DOHH2 (cell line): ENCODE measurements around the gene GPX6.

Experiments
- H3F3A ChIP-seq: fragments of 200-600 bp; sonication (generic), shearing (Covaris generic); 2 replicates; pipeline ENCODE4 v1.6.0; 2016; ENCODE audit warnings: antibody characterized with exemption, mild to moderate bottlenecking; ENCODE audit not compliant: control insufficient read depth, insufficient read depth
- H3K27ac ChIP-seq: fragments of 200-600 bp; sonication (generic); 2 replicates; pipeline ENCODE4 v1.5.1; 2014; ENCODE audit warnings: low read depth, mild to moderate bottlenecking, low read length, moderate library complexity
- H3K27me3 ChIP-seq: fragments of 200-600 bp; sonication (generic); 2 replicates; pipeline ENCODE4 v1.6.1; 2014; ENCODE audit warnings: mild to moderate bottlenecking, low read length, mixed read lengths; ENCODE audit not compliant: control insufficient read depth
- H3K36me3 ChIP-seq: fragments of 200-600 bp; sonication (generic); 2 replicates; pipeline ENCODE4 v1.6.1; 2014; ENCODE audit warnings: mild to moderate bottlenecking, low read length, moderate library complexity, mixed read lengths; ENCODE audit not compliant: control insufficient read depth
- H3K4me1 ChIP-seq: fragments of 200-600 bp; sonication (generic); 2 replicates; pipeline ENCODE4 v1.6.1; 2014; ENCODE audit warnings: mild to moderate bottlenecking, low read length, mixed read lengths; ENCODE audit not compliant: control insufficient read depth
- H3K4me2 ChIP-seq: fragments of 200-600 bp; sonication (generic); 2 replicates; pipeline ENCODE4 v1.6.0; 2014; ENCODE audit warnings: mild to moderate bottlenecking, low read length, moderate library complexity
- H3K4me3 ChIP-seq: fragments of 200-600 bp; sonication (generic); 2 replicates; pipeline ENCODE4 v1.5.1; 2014; ENCODE audit warnings: mild to moderate bottlenecking, low read length, mixed read lengths
- H3K79me2 ChIP-seq: fragments of 200-600 bp; sonication (generic); 2 replicates; pipeline ENCODE4 v1.6.1; 2014; ENCODE audit warnings: mild to moderate bottlenecking, low read length, mixed read lengths; ENCODE audit not compliant: control insufficient read depth
- H3K9me2 ChIP-seq: fragments of 200-600 bp; sonication (generic); replicated peaks from 2 replicates; pipeline ENCODE4 v1.6.1; 2014; ENCODE audit warnings: mild to moderate bottlenecking, low read length, mixed read lengths; ENCODE audit not compliant: control insufficient read depth
- H3K9me3 ChIP-seq: fragments of 200-600 bp; sonication (generic); 2 replicates; pipeline ENCODE4 v1.6.1; 2014; ENCODE audit warnings: antibody characterized with exemption, low read length, mixed read lengths; ENCODE audit not compliant: control insufficient read depth, insufficient read depth
- H4K20me1 ChIP-seq: fragments of 200-600 bp; sonication (generic); 2 replicates; pipeline ENCODE4 v1.6.0; 2014; ENCODE audit warnings: low read depth, mild to moderate bottlenecking, antibody characterized with exemption, low read length, moderate library complexity; ENCODE audit not compliant: control insufficient read depth, insufficient read depth
- EZH2phosphoT487 ChIP-seq: fragments of 200-600 bp; sonication (generic); IDR thresholded peaks from 2 replicates; pipeline ENCODE4 v1.6.1; 2017; ENCODE audit warnings: borderline replicate concordance, mild to moderate bottlenecking, antibody characterized with exemption, low read length, moderate library complexity, mixed read lengths
- TF ChIP-seq, protein P1 (sequence below): fragments of 200-600 bp; sonication (generic); IDR thresholded peaks from one replicate; pipeline ENCODE4 v1.5.1; 2014; ENCODE audit warnings: antibody characterized with exemption, mild to moderate bottlenecking, low read depth, low read length; ENCODE audit not compliant: poor library complexity, severe bottlenecking

GPX6 gene, protein sequence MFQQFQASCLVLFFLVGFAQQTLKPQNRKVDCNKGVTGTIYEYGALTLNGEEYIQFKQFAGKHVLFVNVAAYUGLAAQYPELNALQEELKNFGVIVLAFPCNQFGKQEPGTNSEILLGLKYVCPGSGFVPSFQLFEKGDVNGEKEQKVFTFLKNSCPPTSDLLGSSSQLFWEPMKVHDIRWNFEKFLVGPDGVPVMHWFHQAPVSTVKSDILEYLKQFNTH

GRCh38 chr6:28515676-28516075 is at the start of gene GPX6:
TSS of gene GPX6 (minus strand) at chr6:28515793. CDS start at chr6:28515743, 50 bp downstream.
- Histone ChIP-seq H3K9me2 (no peaks in the 10 kb centered on the region), H4K20me1 (no peaks in the 10 kb centered on the region), H3K27ac (no peak within 1 kb of the TSS), H3K79me2 (no peaks in the 10 kb centered on the region), H3K4me3 (no peak within 1 kb of the TSS), H3K36me3 (no peaks in the 10 kb centered on the region), H3F3A (no peaks in the 10 kb centered on the region), H3K4me2 (no peak within 1 kb of the TSS), H3K4me1 (no peaks in the 10 kb centered on the region), H3K9me3 (no peaks in the 10 kb centered on the region), H3K27me3 (peaks cover 16% of the 10 kb centered on the region)
- TF ChIP-seq, protein P1, sequence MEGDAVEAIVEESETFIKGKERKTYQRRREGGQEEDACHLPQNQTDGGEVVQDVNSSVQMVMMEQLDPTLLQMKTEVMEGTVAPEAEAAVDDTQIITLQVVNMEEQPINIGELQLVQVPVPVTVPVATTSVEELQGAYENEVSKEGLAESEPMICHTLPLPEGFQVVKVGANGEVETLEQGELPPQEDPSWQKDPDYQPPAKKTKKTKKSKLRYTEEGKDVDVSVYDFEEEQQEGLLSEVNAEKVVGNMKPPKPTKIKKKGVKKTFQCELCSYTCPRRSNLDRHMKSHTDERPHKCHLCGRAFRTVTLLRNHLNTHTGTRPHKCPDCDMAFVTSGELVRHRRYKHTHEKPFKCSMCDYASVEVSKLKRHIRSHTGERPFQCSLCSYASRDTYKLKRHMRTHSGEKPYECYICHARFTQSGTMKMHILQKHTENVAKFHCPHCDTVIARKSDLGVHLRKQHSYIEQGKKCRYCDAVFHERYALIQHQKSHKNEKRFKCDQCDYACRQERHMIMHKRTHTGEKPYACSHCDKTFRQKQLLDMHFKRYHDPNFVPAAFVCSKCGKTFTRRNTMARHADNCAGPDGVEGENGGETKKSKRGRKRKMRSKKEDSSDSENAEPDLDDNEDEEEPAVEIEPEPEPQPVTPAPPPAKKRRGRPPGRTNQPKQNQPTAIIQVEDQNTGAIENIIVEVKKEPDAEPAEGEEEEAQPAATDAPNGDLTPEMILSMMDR = no peak
- TF ChIP-seq EZH2phosphoT487 = no peak

DNA sequence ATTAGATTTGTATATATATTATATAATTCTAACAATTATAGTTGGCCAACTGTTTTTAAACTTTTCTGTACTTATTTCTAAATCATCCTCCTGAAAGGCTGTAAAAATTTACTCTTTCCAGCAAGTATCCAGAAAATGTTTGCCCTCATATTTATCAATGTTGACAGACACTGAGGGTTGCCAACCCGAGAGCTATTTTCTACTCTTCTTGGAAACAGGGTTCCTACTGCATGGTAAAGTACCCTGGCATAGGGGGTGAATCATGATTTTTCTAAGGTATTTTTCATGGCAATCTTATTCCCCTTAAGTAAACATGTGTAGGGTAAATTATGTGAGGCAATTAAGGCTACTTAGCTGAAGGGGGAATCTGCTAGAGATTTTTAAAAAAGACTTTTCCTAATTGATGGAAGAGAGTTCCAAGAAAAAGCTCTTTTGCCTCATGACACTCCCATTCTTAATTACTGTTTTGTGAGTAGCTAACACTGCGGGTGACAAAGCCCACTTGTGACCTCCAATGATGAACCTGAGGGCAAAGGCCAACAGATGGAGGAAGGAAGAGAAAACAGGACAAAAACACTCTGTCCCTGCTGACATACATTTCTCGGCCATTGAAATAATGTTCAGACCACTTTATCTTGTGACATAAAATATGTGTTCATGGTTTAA is 48.0 kb upstream of the GPX6 start:
- Histone ChIP-seq H3K4me3 (no peak overlapping the region), H3K4me2 (no peak overlapping the region), H4K20me1 (no peaks in the 10 kb centered on the region), H3F3A (no peaks in the 10 kb centered on the region), H3K9me3 (no peaks in the 10 kb centered on the region), H3K27ac (no peak overlapping the region), H3K79me2 (no peaks in the 10 kb centered on the region), H3K27me3 (no peaks in the 10 kb centered on the region), H3K36me3 (no peaks in the 10 kb centered on the region), H3K4me1 (no peaks in the 10 kb centered on the region), H3K9me2 (no peaks in the 10 kb centered on the region)
- TF ChIP-seq EZH2phosphoT487 = no peak
- TF ChIP-seq, protein P1 = no peak

- TF ChIP-seq EZH2phosphoT487 = no peak
- TF ChIP-seq, protein P1 = no peak
- Histone ChIP-seq H3K27ac (no peak overlapping the region), H3K4me2 (no peak overlapping the region)
Observed at GRCh38 chr6:28558629-28559028, 43.0 kb upstream of the GPX6 start.

More at GRCh38 chr6:28558629-28559028, 43.0 kb upstream of the GPX6 start:
- Histone ChIP-seq H3K27me3 (peaks cover 10% of the 10 kb centered on the region; the same call in 1 of the 2 replicates), H4K20me1 (no peaks in the 10 kb centered on the region), H3K79me2 (no peaks in the 10 kb centered on the region), H3F3A (no peaks in the 10 kb centered on the region), H3K9me2 (no peaks in the 10 kb centered on the region), H3K4me1 (no peaks in the 10 kb centered on the region), H3K36me3 (no peaks in the 10 kb centered on the region), H3K9me3 (no peaks in the 10 kb centered on the region), H3K4me3 (no peak overlapping the region)
